Vagina (tissue), 2 donors: Measurements from ENCODE around the gene SCNN1B. TPM values are rescaled to one million over a fixed set of nuclear protein-coding genes. Genes with fewer than 3 reads are reported as not detected.

Source experiments
- DNase-seq, 2 donors: peaks; one replicate each; pipeline ENCODE4 v3.0.0-alpha.2; 2017; ENCODE audit errors: extremely low spot score in 2 of 2
- H3K27ac ChIP-seq: fragments of 200-600 bp; sonication (generic); one replicate; pipeline ENCODE4 v1.5.1; 2019
- H3K27me3 ChIP-seq: fragments of 200-600 bp; sonication (generic); one replicate; pipeline ENCODE4 v1.5.1; 2019
- H3K36me3 ChIP-seq, 2 donors: fragments of 200-600 bp; sonication (generic); one replicate each; pipeline ENCODE4 v1.5.1; 2017 to 2019
- H3K4me1 ChIP-seq: fragments of 200-600 bp; sonication (generic); one replicate; pipeline ENCODE4 v1.5.1; 2019
- H3K4me3 ChIP-seq, 2 donors: fragments of 200-600 bp; sonication (generic); 1 replicate in 1 of 2; 2 replicates in 1 of 2; pipeline ENCODE4 v1.5.1; 2016 to 2019
- H3K9me3 ChIP-seq: fragments of 200-600 bp; sonication (generic); one replicate; pipeline ENCODE4 v1.5.1; 2019
- CTCF ChIP-seq, 3 experiments: fragments of 450-650 bp in 2 of 3; fragments of 200-600 bp in 1 of 3; sonication (generic) in 1 of 3; IDR thresholded peaks; one replicate each; pipeline ENCODE4 v1.5.1; 2017 to 2019; ENCODE audit warnings: antibody characterized with exemption in 3 of 3, mild to moderate bottlenecking in 2 of 3, moderate library complexity in 2 of 3
- POLR2A ChIP-seq, 2 donors: fragments of 450-650 bp; IDR thresholded peaks; one replicate each; pipeline ENCODE4 v1.6.1; 2017; ENCODE audit warnings: antibody characterized with exemption in 2 of 2, mild to moderate bottlenecking in 2 of 2, moderate library complexity in 2 of 2
- POLR2AphosphoS5 ChIP-seq, 2 donors: sonication (generic); formaldehyde crosslinking; IDR thresholded peaks; one replicate each; pipeline ENCODE4 v1.9.0; 2017; ENCODE audit warnings: antibody characterized with exemption in 2 of 2, mild to moderate bottlenecking in 2 of 2, low read depth in 1 of 2; ENCODE audit not compliant: insufficient read depth in 1 of 2
- intact Hi-C: fragments of 100-400 bp; cut with DNase I; formaldehyde crosslinking; loops from one replicate; pipeline ENCODE4 v1.15.1; 2023
- total RNA-seq: library from RNA; depleted of rRNA; stranded (reverse); fragments of >200 nt; gene quantifications from one replicate; pipeline ENCODE4 v1.2.3, GENCODE V29; 2016

Gene SCNN1B
- total RNA-seq, 1 donor from 2014 or later = 76.9 TPM

- Histone ChIP-seq H3K27me3 (no peaks in the 10 kb centered on the region), H3K27ac (peak overlapping the region; percentile 46), H3K4me3 (peak overlapping the region; percentile 32 to 49), H3K9me3 (no peaks in the 10 kb centered on the region), H3K4me1 (peaks cover 6% of the 10 kb centered on the region), H3K36me3 (no peaks in the 10 kb centered on the region)
- TF ChIP-seq POLR2A (IDR thresholded peaks at IDR 0.05) = no peak
- TF ChIP-seq CTCF (IDR thresholded peaks at IDR 0.05) = no peak
- TF ChIP-seq POLR2AphosphoS5 (IDR thresholded peaks at IDR 0.05; ENCODE audit: insufficient read depth in 1 of 2, low read depth in 1 of 2) = no peak
- intact Hi-C loops = no loop called here
- DNase-seq = no peak
These were observed 654 bp upstream of the SCNN1B start for GRCh38 chr16:23301251-23302044.

GRCh38 chr16:23303685-23304084 is 1.6 kb downstream of the SCNN1B start:
- H3K27me3 ChIP-seq = no peaks in the 10 kb centered on the region
- intact Hi-C loops = no loop called here
- peak overlapping the region in 1 of 2 donors; percentile 49 for H3K4me3 ChIP-seq

GRCh38 chr16:23304620-23305019 is 2.5 kb downstream of the SCNN1B start:
- Histone ChIP-seq H3K4me1 (peaks cover 6% of the 10 kb centered on the region), H3K9me3 (no peaks in the 10 kb centered on the region), H3K4me3 (no peak overlapping the region), H3K27ac (no peak overlapping the region), H3K27me3 (no peaks in the 10 kb centered on the region), H3K36me3 (no peaks in the 10 kb centered on the region)
- intact Hi-C loops = no loop called here
- TF ChIP-seq POLR2A (IDR thresholded peaks at IDR 0.05) = no peak
- no peak for TF ChIP-seq POLR2AphosphoS5 (IDR thresholded peaks at IDR 0.05; ENCODE audit: insufficient read depth in 1 of 2, low read depth in 1 of 2)
- no peak for TF ChIP-seq CTCF (IDR thresholded peaks at IDR 0.05)
- DNase-seq = no peak

More at GRCh38 chr16:23303685-23304084, 1.6 kb downstream of the SCNN1B start:
- no peak for TF ChIP-seq CTCF (IDR thresholded peaks at IDR 0.05)
- H3K27ac ChIP-seq = no peak overlapping the region
- no peak for DNase-seq
- no peaks in the 10 kb centered on the region for H3K9me3 ChIP-seq
- H3K4me1 ChIP-seq = peaks cover 6% of the 10 kb centered on the region
- H3K36me3 ChIP-seq = no peaks in the 10 kb centered on the region

GRCh38 chr16:23306199-23307100 is 4.3 kb downstream of the SCNN1B start:
- peaks cover 5% of the 10 kb centered on the region for H3K4me1 ChIP-seq
- H3K9me3 ChIP-seq = no peaks in the 10 kb centered on the region
- TF ChIP-seq POLR2A (IDR thresholded peaks at IDR 0.05) = no peak
- TF ChIP-seq CTCF (IDR thresholded peaks at IDR 0.05) = no peak
- TF ChIP-seq POLR2AphosphoS5 (IDR thresholded peaks at IDR 0.05; ENCODE audit: insufficient read depth in 1 of 2, low read depth in 1 of 2) = no peak
- H3K36me3 ChIP-seq = no peaks in the 10 kb centered on the region
- H3K27me3 ChIP-seq = no peaks in the 10 kb centered on the region
- no peak overlapping the region for H3K27ac ChIP-seq
- H3K4me3 ChIP-seq = no peak overlapping the region
- DNase-seq = no peak
- intact Hi-C loops = no loop called here
